Right ventricle myocardium inferior (tissue), 1 donor: ENCODE data around the gene LRCH4. TPM values are rescaled to one million over a fixed set of nuclear protein-coding genes. Genes with fewer than 3 reads are reported as not detected.

Experiments
- ATAC-seq: fragments of 200-7000 bp; cut with Tn5 transposase; one replicate; pipeline ENCODE4 v1.9.1; 2020; ENCODE audit warnings: mild to moderate bottlenecking, moderate library complexity
- DNase-seq: peaks from one replicate; pipeline ENCODE4 v3.0.0; 2021; ENCODE audit errors: missing footprints
- intact Hi-C: fragments of 100-400 bp; cut with DNase I; formaldehyde crosslinking; loops from one replicate; pipeline ENCODE4 v1.11.0; 2022
- total RNA-seq: library from RNA; stranded (reverse); fragmentation: NEBNext Ultra II Directional; extraction: Animal tissue kit (Norgen Biotek cat#: 25700); gene quantifications from one replicate; pipeline ENCODE4 v1.2.1, GENCODE V29; 2021
- donor health status: DM: no; HTN: yes; CAD: no; lungs with severe emphysema.

Gene LRCH4
- total RNA-seq, 1 donor from 2014 or later = 29.3 TPM

GRCh38 chr7:100586266-100587025, 517 bp upstream of the LRCH4 start, which contains the start of gene FBXO24:
TSS of gene FBXO24 (plus strand) at chr7:100586328. CDS start at chr7:100586626, 298 bp downstream.
- intact Hi-C loops = loop anchor here (1.0 to 5.0 kb wide), 4 partner anchors 16 to 106 kb away; partner anchors contain the start of genes GIGYF1, GNB2, MOSPD3 and PCOLCE
- peak; percentile 100 for DNase-seq

DNA sequence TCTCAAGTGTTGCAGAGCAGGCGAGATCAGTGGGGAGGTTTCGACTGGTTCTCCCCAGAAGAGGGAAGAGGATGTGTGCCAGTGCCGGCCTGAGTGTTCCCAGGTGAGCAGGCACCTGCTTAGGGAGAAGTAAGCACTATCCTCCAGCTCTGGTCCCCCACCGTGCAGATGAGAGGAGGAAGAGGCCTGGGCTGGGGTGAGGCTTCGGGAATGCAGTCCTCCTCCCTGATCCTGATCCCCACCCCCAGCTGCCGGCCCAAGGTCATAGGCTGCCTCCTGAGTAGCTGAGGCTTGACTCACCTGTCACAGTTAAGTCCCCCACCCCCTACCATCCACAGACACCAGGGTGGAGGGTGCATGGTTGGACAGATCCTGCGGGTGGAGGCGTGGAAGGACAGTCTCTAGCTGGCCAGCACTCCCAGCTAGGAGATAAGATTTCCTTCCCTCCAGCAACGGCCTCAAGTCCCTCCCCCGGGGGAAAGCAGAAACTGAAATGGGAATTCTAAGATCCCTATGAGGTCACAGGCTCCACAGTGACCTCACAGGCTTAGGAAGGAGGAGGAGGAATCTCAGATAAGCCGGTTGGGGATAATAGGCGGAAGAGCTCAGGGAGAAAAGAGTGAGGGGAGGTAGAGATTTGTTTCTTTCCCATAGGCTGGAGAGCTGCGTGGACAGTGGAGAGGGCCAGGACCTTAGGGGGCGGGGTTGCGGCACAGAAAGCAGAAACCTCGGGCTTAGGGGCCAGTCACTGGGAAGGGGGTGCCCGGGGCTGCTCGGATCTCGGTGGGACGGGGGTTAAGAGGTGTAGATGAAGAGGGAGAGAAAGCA, 1.0 kb downstream of the LRCH4 start:
- intact Hi-C loops = loop anchor here (5.0 kb wide), 2 partner anchors 87 to 107 kb away; partner anchors contain the start of genes GIGYF1 and GNB2
- DNase-seq = peak; percentile 68
- no peak for ATAC-seq

More at GRCh38 chr7:100586266-100587025, 517 bp upstream of the LRCH4 start, which contains the start of gene FBXO24:
- peak; percentile 93 for ATAC-seq

GRCh38 chr7:100584054-100584682, 1.8 kb downstream of the LRCH4 start:
- intact Hi-C loops = no loop called here
- ATAC-seq (no peak), DNase-seq (peak; percentile 66)

- no peak for ATAC-seq
- intact Hi-C loops = no loop called here
Observed at GRCh38 chr7:100583132-100584053, 2.5 kb downstream of the LRCH4 start.

DNA sequence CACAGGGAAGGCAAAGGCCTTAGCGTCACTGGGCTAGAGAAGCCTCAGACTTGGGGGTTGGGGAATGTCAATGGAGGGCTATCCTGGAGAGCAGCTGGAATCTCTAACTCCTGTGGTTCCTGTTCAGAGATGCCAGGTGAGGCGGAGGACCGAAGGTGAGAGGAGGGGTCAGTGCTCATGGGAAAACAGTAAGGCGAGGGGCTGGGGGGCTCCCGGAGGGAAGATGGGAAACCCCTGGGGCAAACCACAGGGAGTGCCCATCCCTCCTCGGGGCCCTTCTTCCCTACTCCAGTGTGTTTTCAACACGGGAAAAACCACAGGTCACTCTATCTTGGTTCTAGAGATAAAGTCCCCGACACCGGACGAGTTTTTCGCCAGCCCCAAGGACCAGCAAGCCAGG, 3.3 kb downstream of the LRCH4 start:
- ATAC-seq (no peak), DNase-seq (no peak)
- intact Hi-C loops = no loop called here

More at GRCh38 chr7:100583132-100584053, 2.5 kb downstream of the LRCH4 start:
- DNase-seq = peak; percentile 90

DNA sequence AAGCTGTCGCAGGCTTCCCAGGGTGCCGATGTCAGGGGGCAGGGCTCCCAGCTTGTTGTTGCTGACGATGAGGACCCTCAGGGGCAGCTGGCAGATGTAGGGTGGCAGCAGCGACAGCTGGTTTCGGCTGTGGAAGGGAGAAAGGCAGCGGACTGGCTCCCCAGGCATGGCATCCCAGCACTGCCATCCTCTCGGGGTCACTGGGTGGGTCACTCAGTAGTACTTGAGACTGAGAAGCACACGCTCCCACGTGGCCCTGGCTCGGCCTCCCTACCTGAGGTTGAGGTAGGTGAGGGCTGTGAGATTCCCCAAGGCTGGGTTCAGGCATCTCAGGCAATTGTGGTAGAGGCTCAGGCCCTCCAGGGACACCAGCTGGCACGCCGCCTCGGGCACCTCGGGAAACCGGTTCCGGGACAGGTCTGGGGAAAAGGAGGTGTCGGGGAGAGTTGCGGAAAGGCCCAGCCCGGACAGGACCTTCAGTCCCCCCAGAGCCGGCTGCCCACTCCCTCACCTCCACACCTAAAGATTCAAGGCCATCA, 3.8 kb downstream of the LRCH4 start:
- DNase-seq (no peak), ATAC-seq (no peak)
- intact Hi-C loops = no loop called here

DNA sequence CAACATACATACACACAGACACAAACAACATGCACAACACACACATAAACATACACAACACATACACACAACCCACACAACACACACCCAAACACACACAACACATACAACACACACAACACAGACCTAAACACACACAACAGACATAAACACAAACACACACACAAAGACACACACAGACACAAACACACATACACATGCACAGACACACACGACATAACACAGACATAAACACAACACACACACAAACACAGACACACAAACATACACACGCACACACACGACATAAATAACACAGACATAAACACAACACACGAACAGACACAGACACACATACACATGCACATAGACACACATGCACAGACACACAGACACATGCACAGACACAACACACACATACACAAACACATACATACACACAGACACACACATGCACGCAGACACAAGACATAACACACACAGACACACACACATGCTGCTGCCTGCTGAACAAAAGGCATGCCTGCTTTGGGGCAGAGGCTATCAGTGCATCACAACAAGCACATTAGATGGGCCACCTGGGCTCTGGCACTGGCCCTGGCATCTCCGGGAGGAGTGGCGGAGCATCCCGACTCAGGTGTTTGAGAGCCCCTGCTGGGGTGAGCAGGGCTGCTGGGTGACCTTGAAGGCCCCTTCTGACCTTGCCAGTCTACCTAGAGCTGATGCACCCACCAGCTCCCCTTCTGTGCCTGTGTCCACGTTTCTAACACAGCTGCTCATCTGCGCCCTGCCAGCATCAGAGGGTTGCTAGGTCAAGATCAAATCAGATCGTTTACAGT, 5.3 kb downstream of the LRCH4 start:
- ATAC-seq = no peak
- no peak for DNase-seq
- intact Hi-C loops = no loop called here

- intact Hi-C loops = no loop called here
- DNase-seq (peak; percentile 53), ATAC-seq (no peak)
Observed at GRCh38 chr7:100578246-100579183, 7.4 kb downstream of the LRCH4 start.

DNA sequence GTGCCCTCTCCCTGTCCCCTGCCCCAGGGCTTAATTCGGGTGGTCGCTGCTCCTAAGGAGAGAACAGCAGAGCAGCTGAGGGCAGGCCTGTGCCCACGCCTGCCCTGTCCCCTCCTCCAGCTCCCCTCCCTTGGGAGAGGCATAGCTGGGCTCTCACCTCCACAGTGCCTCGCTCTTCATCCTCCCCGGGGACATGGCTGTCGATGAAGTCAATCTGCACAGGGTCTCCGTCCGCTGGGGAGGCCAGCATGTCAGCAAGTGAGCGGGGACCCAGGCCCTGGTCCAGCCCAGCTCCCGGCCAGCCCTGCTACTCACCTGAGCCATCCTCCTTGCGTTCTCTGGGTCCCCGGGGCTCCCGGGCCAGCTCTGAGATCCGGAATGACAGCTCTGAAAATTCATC, 8.4 kb downstream of the LRCH4 start:
- intact Hi-C loops = no loop called here
- ATAC-seq (no peak), DNase-seq (no peak)

- DNase-seq = no peak
- intact Hi-C loops = no loop called here
- ATAC-seq = no peak
Observed at GRCh38 chr7:100577103-100577502, 8.8 kb downstream of the LRCH4 start.

DNA sequence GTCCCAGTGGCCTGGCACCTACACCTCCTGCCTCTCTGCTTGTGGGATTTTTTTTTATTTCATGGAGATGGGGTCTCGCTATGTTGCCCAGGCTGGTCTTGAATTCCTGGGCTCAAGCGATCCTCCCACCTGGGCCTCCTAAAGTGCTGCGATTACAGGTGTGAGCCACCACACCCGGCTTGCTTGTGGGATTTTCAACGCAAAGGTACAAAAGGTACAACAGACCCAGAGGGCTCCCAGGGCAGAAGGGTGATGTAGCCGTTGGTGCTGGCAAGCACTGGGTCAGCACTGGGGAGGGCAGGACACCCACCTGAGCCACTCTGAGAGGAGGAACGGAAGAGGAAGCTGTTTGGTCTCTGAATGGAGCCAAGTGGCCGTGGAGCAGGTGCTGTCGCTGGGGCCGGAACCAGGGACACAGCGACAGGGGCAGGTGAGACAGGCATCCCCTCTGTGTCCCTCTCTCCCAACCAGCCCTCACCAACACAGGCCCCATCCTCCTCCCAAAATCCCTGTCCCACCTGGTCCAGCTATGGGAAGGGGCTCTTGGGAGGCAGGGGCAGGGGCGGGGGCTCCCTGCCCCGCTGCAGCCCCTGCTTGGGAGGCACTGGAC, 9.4 kb downstream of the LRCH4 start:
- no peak for DNase-seq
- intact Hi-C loops = no loop called here
- no peak for ATAC-seq

- ATAC-seq (no peak), DNase-seq (no peak)
- intact Hi-C loops = no loop called here
Observed at GRCh38 chr7:100575746-100576383, 10.1 kb downstream of the LRCH4 start.

DNA sequence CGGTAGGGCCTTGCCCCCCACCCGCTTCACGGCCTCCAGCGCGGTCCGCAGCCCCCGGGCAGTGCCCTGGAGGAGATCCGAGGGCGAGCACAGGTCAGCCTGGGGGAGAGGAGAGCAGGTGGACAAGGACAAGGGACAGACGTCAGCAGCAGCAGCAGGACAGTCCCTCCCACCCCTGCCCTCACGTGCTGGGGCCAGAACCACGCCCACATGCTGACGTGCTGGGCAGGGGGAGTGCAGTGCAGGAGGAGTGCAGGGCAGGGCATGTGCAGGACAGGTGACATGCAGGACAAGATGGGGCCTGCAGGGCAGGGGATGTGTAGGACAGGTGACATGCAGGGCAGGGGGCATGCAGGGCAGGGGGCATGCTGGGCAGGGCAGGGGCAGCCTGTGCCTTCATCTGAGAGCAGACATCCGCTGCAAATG, 10.7 kb downstream of the LRCH4 start:
- ATAC-seq = no peak
- intact Hi-C loops = no loop called here
- no peak for DNase-seq

DNA sequence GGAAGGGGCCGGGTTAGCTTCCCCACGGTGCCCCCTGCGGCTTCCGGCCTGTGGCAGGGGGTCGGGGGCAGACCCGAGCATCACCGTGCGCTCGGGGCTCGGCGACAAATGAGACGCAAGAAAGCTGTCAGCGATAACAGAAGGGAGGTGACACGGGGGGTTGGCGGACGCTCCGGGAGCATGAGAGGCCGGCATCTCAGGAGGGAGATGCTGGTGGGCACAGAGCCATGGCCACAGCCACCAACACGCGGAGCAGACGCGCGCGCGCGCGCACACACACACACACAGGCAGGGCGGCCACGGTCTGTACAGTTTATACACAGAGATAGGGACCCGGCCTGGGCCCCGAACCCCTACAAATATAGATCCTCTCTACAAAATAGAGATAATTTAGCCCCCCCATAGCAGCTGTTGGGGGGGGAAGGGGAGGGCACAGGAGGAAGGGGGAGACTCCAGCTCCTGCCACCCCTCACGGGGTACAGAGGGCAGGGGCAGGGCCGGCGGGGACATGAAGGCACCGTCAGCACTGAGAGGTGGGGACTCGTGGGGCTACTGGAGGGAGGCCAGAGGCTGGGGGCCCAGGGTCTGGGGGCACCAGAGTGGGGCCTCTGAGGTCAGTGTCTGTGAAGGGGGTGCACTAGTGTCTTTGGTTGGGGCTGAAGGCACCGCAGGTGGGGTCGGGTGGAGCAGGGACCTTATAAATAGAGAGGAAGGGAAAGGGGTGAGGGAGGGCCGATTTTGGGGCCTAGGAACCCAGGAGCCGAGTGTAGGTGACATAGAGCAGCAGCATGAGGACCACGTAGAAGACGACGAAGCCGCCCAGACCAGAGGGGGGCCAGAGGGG, 11.3 kb downstream of the LRCH4 start:
- no peak for DNase-seq
- no peak for ATAC-seq
- intact Hi-C loops = no loop called here
